ENCODE results near the gene PLXNA3. TPM values are rescaled to one million over a fixed set of nuclear protein-coding genes. Genes with fewer than 3 reads are reported as not detected.

Gene PLXNA3
- polyA plus RNA-seq, 3 donors, result 0.02 to 10.9 TPM; not detected in 1

DNA sequence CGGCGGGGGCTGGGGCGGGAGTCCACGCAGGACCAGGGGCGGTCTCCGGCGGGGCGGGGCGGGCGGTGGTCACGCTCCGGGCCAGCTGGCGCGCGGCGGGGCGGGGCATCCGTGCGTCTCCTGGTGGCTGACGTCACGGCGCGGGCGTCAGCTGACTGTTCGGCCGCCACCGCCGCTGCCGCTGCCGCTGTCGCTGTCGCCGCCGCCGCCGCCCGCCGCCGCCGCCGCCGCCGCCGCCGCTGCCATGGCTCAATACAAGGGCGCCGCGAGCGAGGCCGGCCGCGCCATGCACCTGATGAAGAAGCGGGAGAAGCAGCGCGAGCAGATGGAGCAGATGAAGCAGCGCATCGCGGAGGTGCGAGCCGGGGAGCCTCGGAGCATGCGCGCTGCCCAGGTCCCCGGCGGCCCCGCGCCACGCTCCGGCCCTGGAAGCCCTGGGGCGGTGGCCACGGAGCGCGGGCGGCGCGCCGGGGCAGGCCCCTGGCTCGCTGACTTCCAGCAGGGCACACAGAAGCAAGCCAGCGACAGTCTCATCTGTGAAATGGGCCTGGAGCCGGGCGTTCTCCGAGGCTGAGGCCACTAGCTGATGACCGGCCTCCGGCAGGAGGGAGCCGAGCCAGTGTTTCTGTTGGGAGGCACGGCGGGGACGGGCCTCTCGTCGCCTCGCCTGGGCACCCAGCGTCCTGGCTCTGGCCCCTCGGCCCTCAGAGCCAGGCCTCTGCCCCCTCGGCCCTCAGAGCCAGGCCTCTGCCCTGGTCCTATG is 13.9 kb upstream of the PLXNA3 start, which contains the start of gene FAM50A:
FAM50A (plus strand) TSS at position 150 of the 763 bp plus-strand sequence; CDS start at position 245, 95 bp downstream.
- H3K4me1 ChIP-seq (ENCODE audit: control insufficient read depth in 1 of 2, insufficient read depth in 2 of 2, low read length in 2 of 2), result peaks cover 15 to 20% of the 10 kb centered on the region in 2 donors
- H3K4me2 ChIP-seq (replicated peaks; ENCODE audit: extremely low read depth, low read length, poor library complexity, severe bottlenecking), result peak within 1 kb of the TSS; percentile 80
- H3K9me3 Mint-ChIP-seq, result peaks cover 0 to 6% (median 0%) of the 10 kb centered on the region in 7 donors
- peak within 1 kb of the TSS; percentile 59 for H2AFZ ChIP-seq (ENCODE audit: insufficient read depth, low read depth, low read length, poor library complexity, severe bottlenecking)
- peaks cover 10% of the 10 kb centered on the region for H3K4me1 Mint-ChIP-seq
- peak within 1 kb of the TSS; percentile 81 to 90 (median 88) for H3K27ac Mint-ChIP-seq
- H3K9ac ChIP-seq (ENCODE audit: insufficient read depth, low read length, poor library complexity, severe bottlenecking), result peak within 1 kb of the TSS; percentile 69
- H3K27me3 Mint-ChIP-seq (ENCODE audit: low read depth in 3 of 3), result peaks cover 0 to 13% (median 0%) of the 10 kb centered on the region in 3 donors
- peaks cover 25% of the 10 kb centered on the region for H3K79me2 ChIP-seq (ENCODE audit: insufficient read depth, low read length)
- WGBS (ENCODE audit: insufficient coverage), result 2% methylated on average over 82 of the region's 94 CpGs
- intact Hi-C loops (cut with micrococcal nuclease), result loop anchor here in 1 of 2 donors (5.0 kb wide), 1 partner anchor 33 kb away; the partner anchor contains the start of gene LAGE3
- no peaks in the 10 kb centered on the region for H3K27me3 ChIP-seq (ENCODE audit: control insufficient read depth in 2 of 2, insufficient read depth in 2 of 2, low read length in 2 of 2)
- peak; percentile 69 to 79 (median 72) for DNase-seq
- peak within 1 kb of the TSS; percentile 25 to 75 for H3K27ac ChIP-seq (ENCODE audit: low read depth in 1 of 2, low read length in 2 of 2)
- H3K36me3 Mint-ChIP-seq, result peaks cover 53 to 68% of the 10 kb centered on the region in 2 donors
- TF ChIP-seq, protein P1, sequence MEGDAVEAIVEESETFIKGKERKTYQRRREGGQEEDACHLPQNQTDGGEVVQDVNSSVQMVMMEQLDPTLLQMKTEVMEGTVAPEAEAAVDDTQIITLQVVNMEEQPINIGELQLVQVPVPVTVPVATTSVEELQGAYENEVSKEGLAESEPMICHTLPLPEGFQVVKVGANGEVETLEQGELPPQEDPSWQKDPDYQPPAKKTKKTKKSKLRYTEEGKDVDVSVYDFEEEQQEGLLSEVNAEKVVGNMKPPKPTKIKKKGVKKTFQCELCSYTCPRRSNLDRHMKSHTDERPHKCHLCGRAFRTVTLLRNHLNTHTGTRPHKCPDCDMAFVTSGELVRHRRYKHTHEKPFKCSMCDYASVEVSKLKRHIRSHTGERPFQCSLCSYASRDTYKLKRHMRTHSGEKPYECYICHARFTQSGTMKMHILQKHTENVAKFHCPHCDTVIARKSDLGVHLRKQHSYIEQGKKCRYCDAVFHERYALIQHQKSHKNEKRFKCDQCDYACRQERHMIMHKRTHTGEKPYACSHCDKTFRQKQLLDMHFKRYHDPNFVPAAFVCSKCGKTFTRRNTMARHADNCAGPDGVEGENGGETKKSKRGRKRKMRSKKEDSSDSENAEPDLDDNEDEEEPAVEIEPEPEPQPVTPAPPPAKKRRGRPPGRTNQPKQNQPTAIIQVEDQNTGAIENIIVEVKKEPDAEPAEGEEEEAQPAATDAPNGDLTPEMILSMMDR (IDR thresholded peaks at IDR 0.05), result no peak
- H3K36me3 ChIP-seq (replicated peaks in 1 of 2; ENCODE audit: control insufficient read depth in 1 of 2, insufficient read depth in 2 of 2, low read length in 2 of 2), result peaks cover 44 to 49% of the 10 kb centered on the region in 2 donors
- peaks cover 20% of the 10 kb centered on the region for H4K20me1 ChIP-seq (ENCODE audit: insufficient read depth, low read length)
- no peaks in the 10 kb centered on the region for H3K9me3 ChIP-seq (replicated peaks in 1 of 2; ENCODE audit: control insufficient read depth in 1 of 2, insufficient read depth in 1 of 2, low read length in 2 of 2)
- H3K4me3 Mint-ChIP-seq, result peak within 1 kb of the TSS; percentile 68 to 84
- H3K4me3 ChIP-seq (replicated peaks in 1 of 3; ENCODE audit: low read depth in 2 of 3, low read length in 3 of 3), result peak within 1 kb of the TSS; percentile 39 to 71 (median 46)

DNA sequence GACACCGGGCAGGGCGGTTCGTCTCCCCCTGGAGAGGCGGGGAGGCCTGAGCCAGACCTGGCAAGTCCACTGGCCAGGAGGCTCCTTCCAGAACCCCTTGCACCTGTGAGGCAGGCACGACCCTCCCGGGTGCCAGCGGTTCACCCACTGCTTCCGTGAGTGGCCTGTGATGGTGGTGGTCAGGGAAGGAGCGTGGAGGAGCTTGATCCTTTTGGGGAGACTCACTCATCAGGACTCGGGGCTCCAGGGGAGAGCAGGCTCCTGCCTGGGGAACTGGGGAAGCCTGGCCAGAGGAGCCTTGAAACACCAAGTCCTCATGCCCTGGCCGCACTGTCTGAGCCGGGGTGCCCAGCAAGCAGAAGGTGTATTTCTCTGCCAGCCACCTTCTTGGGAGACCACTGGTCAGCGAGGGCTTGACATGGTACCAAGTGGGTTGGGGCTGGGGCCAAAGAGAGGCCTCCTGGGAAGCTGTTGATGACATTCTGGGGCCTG is 13.3 kb upstream of the PLXNA3 start:
- H3K27me3 Mint-ChIP-seq (ENCODE audit: low read depth in 3 of 3), result peaks cover 0 to 13% (median 0%) of the 10 kb centered on the region in 3 donors
- Histone ChIP-seq H3K79me2 (ENCODE audit: insufficient read depth, low read length) (peaks cover 18% of the 10 kb centered on the region), H3K4me2 (replicated peaks; ENCODE audit: extremely low read depth, low read length, poor library complexity, severe bottlenecking) (peak overlapping the region; percentile 80), H3K4me3 (replicated peaks in 1 of 3; ENCODE audit: low read depth in 2 of 3, low read length in 3 of 3) (peak overlapping the region; percentile 39 to 71 (median 46)), H3K9ac (ENCODE audit: insufficient read depth, low read length, poor library complexity, severe bottlenecking) (peak overlapping the region; percentile 69), H3K9me3 (replicated peaks in 1 of 2; ENCODE audit: control insufficient read depth in 1 of 2, insufficient read depth in 1 of 2, low read length in 2 of 2) (no peaks in the 10 kb centered on the region), H4K20me1 (ENCODE audit: insufficient read depth, low read length) (peaks cover 17% of the 10 kb centered on the region), H3K4me1 (ENCODE audit: control insufficient read depth in 1 of 2, insufficient read depth in 2 of 2, low read length in 2 of 2) (peaks cover 15 to 20% of the 10 kb centered on the region in 2 donors), H3K27ac (ENCODE audit: low read depth in 1 of 2, low read length in 2 of 2) (peak overlapping the region in 1 of 2 donors; percentile 75), H2AFZ (ENCODE audit: insufficient read depth, low read depth, low read length, poor library complexity, severe bottlenecking) (no peak overlapping the region), H3K27me3 (ENCODE audit: control insufficient read depth in 2 of 2, insufficient read depth in 2 of 2, low read length in 2 of 2) (no peaks in the 10 kb centered on the region), H3K36me3 (replicated peaks in 1 of 2; ENCODE audit: control insufficient read depth in 1 of 2, insufficient read depth in 2 of 2, low read length in 2 of 2) (peaks cover 49 to 53% of the 10 kb centered on the region in 2 donors)
- DNase-seq, result no peak
- H3K4me1 Mint-ChIP-seq, result peaks cover 10% of the 10 kb centered on the region
- peak overlapping the region in 6 of 7 donors; percentile 15 to 40 (median 32) for H3K27ac Mint-ChIP-seq
- TF ChIP-seq, protein P1 (IDR thresholded peaks at IDR 0.05), result no peak
- 67% methylated on average over 4 of the region's 13 CpGs for WGBS (ENCODE audit: insufficient coverage)
- H3K9me3 Mint-ChIP-seq, result peaks cover 0 to 6% (median 0%) of the 10 kb centered on the region in 7 donors
- intact Hi-C loops (cut with micrococcal nuclease), result loop anchor here in 1 of 2 donors (5.0 kb wide), 1 partner anchor 32 kb away; the partner anchor contains the start of gene LAGE3
- H3K36me3 Mint-ChIP-seq, result peaks cover 54 to 68% of the 10 kb centered on the region in 2 donors
- H3K4me3 Mint-ChIP-seq, result peak overlapping the region; percentile 50 to 51

Measured in CD14-positive monocyte (primary cell).